ENCODE results near the gene OR2V1.

GRCh38 chr5:181145133-181145532, 14.2 kb upstream of the OR2V1 start:
- TF ChIP-seq CTCF (IDR thresholded peaks at IDR 0.05), result no peak
- no peak for TF ChIP-seq EP300 (IDR thresholded peaks at IDR 0.05)
- no peak for TF ChIP-seq POLR2A (IDR thresholded peaks at IDR 0.05)
